ENCODE results near the gene PPP1R8. TPM values are rescaled to one million over a fixed set of nuclear protein-coding genes. Genes with fewer than 3 reads are reported as not detected.

The PPP1R8 gene
- total RNA-seq, 1 experiment from 2014 or later: 57.2 TPM

GRCh38 chr1:27887215-27888021, 56.8 kb downstream of the PPP1R8 start:
- DNase-seq (ENCODE audit: extremely low read depth, low read depth): no peak

- no peak for DNase-seq (ENCODE audit: extremely low read depth, low read depth)
These were observed 58.9 kb downstream of the PPP1R8 start for GRCh38 chr1:27889506-27889905.

GRCh38 chr1:27891196-27891889, 60.8 kb downstream of the PPP1R8 start:
- DNase-seq (ENCODE audit: extremely low read depth, low read depth): no peak

- DNase-seq (ENCODE audit: extremely low read depth, low read depth): no peak
These were observed 63.9 kb downstream of the PPP1R8 start for GRCh38 chr1:27894521-27894920.

Small RNA genes lying within 50 kb of the gene (small RNA-seq; reads per million reads assigned to genes)
- gene RNU6-1245P (0 reads per million in 2 experiments), gene SCARNA1 (19.9 to 388 reads per million in 2 experiments)

Other genes with a start within 250 kb of the PPP1R8 start
- 1.5 and 1.7 TPM in 2 replicates for gene AHDC1, start 226.6 kb upstream of the PPP1R8 start, total RNA-seq (2014; rRNA removed; shearing (Covaris generic))
- not detected in 2 replicates for gene FGR, start 195.6 kb upstream of the PPP1R8 start, total RNA-seq (2014; rRNA removed; shearing (Covaris generic))
- 23.1 and 28.8 TPM in 2 replicates for gene IFI6, start 158.6 kb upstream of the PPP1R8 start, total RNA-seq (2014; rRNA removed; shearing (Covaris generic))
- gene FAM76A, start 104.8 kb upstream of the PPP1R8 start, total RNA-seq (2014; rRNA removed; shearing (Covaris generic)): 5.6 and 7.9 TPM in 2 replicates
- 17.6 and 18.5 TPM in 2 replicates for gene STX12, start 57.6 kb upstream of the PPP1R8 start, total RNA-seq (2014; rRNA removed; shearing (Covaris generic))
- gene THEMIS2, start 41.8 kb downstream of the PPP1R8 start, total RNA-seq (2014; rRNA removed; shearing (Covaris generic)): 0.50 and 1.1 TPM in 2 replicates
- 39.7 and 47.1 TPM in 2 replicates for gene RPA2, start 83.8 kb downstream of the PPP1R8 start, total RNA-seq (2014; rRNA removed; shearing (Covaris generic))
- 0.94 and 0.98 TPM in 2 replicates for gene SMPDL3B, start 104.2 kb downstream of the PPP1R8 start, total RNA-seq (2014; rRNA removed; shearing (Covaris generic))
- gene XKR8, start 129.2 kb downstream of the PPP1R8 start, total RNA-seq (2014; rRNA removed; shearing (Covaris generic)): 1.9 and 2.5 TPM in 2 replicates